ENCODE measurements around the gene ACVRL1.

- no peak for TF ChIP-seq CTCF (optimal IDR thresholded peaks at IDR 0.05 in 1 of 3, IDR thresholded peaks at IDR 0.05 in 1 of 3, conservative IDR thresholded peaks at IDR 0.05 in 1 of 3; ENCODE audit: extremely low read depth in 1 of 3, insufficient read depth in 2 of 3, low read length in 3 of 3)
- TF ChIP-seq EZH2 (IDR thresholded peaks at IDR 0.05; ENCODE audit: low read length) = no peak
Measured at GRCh38 chr12:51972422-51972812, 65.1 kb downstream of the ACVRL1 start.

Data from keratinocyte (primary cell).